K562 (cell line): ENCODE data around the gene MSRB2. TPM values are rescaled to one million over a fixed set of nuclear protein-coding genes. Genes with fewer than 3 reads are reported as not detected.

Experiments used
- CEBPZ ChIP-seq: fragments of 150-350 bp; IDR thresholded peaks from 2 replicates; pipeline ENCODE4 v1.6.1; 2014; ENCODE audit warnings: low read depth, mild to moderate bottlenecking, low read length, borderline replicate concordance
- FOXK2 ChIP-seq, 2 experiments: fragments of 450-650 bp; IDR thresholded peaks in 1 of 2; conservative IDR thresholded peaks in 1 of 2; 2 replicates each; pipeline ENCODE4 v1.6.1; 2016; ENCODE audit warnings: low read depth in 2 of 2, mild to moderate bottlenecking in 1 of 2
- GABPB1 ChIP-seq: sonication (generic); formaldehyde crosslinking; IDR thresholded peaks from 2 replicates; pipeline ENCODE4 v1.8.0; 2022; ENCODE audit warnings: mild to moderate bottlenecking, missing genetic modification reagents
- HNRNPH1 ChIP-seq: fragments of 200-400 bp; formaldehyde crosslinking; optimal IDR thresholded peaks from 2 replicates; pipeline ENCODE3; 2017; ENCODE audit warnings: low read depth, mild to moderate bottlenecking, low read length, moderate library complexity
- IFI16 ChIP-seq: fragments of 250-450 bp; sonication (Bioruptor Pico); IDR thresholded peaks from 2 replicates; pipeline ENCODE4 v2.1.2; 2022; ENCODE audit warnings: mild to moderate bottlenecking, inconsistent platforms
- NCOA1 ChIP-seq: fragments of 450-650 bp; IDR thresholded peaks from 2 replicates; pipeline ENCODE4 v1.6.1; 2016; ENCODE audit warnings: low read depth
- NR2C1 ChIP-seq, 2 experiments: fragments of 450-650 bp; IDR thresholded peaks; 2 replicates each; pipeline ENCODE4 v1.6.1; 2017; ENCODE audit warnings: mild to moderate bottlenecking in 2 of 2, antibody characterized with exemption in 1 of 2, inconsistent platforms in 1 of 2, missing compliant biosample characterization in 1 of 2, missing genetic modification characterization in 1 of 2
- NR2C2 ChIP-seq, 2 experiments: fragments of 200-800 bp in 1 of 2; sonication (Bioruptor generic) in 1 of 2; sonication (generic) in 1 of 2; formaldehyde crosslinking in 1 of 2; IDR thresholded peaks; 2 replicates each; pipeline versions ENCODE4 v1.6.1 to v1.8.0; 2016 to 2022; ENCODE audit warnings: mild to moderate bottlenecking in 1 of 2, missing compliant biosample characterization in 1 of 2, missing genetic modification characterization in 1 of 2, missing genetic modification reagents in 1 of 2
- PBX2 ChIP-seq, 2 experiments: IDR thresholded peaks in 1 of 2; conservative IDR thresholded peaks in 1 of 2; 2 replicates each; pipeline ENCODE4 v1.6.1; 2016; ENCODE audit warnings: low read depth in 2 of 2, mild to moderate bottlenecking in 1 of 2, missing compliant biosample characterization in 1 of 2, missing genetic modification characterization in 1 of 2, moderate library complexity in 1 of 2
- PREB ChIP-seq: sonication (generic); formaldehyde crosslinking; IDR thresholded peaks from 2 replicates; pipeline ENCODE4 v1.8.1; 2023; ENCODE audit warnings: mild to moderate bottlenecking, missing genetic modification reagents
- PRMT5 ChIP-seq: sonication (generic); formaldehyde crosslinking; IDR thresholded peaks from 2 replicates; pipeline ENCODE4 v1.5.0; 2020; ENCODE audit warnings: missing genetic modification reagents
- TRIM28 ChIP-seq: fragments of 450-650 bp; IDR thresholded peaks from 2 replicates; pipeline ENCODE4 v1.6.1; 2017
- ZC3H8 ChIP-seq: fragments of 450-650 bp; IDR thresholded peaks from 2 replicates; pipeline ENCODE4 v1.6.1; 2017
- ZEB2 ChIP-seq: fragments of 450-650 bp; IDR thresholded peaks from 2 replicates; pipeline ENCODE4 v1.6.1; 2016
- ZNF124 ChIP-seq: sonication (generic); formaldehyde crosslinking; IDR thresholded peaks from 2 replicates; pipeline ENCODE4 v1.8.1; 2022; ENCODE audit warnings: missing genetic modification reagents
- ZNF354B ChIP-seq: fragments of 250-450 bp; sonication (Bioruptor Pico); IDR thresholded peaks from 2 replicates; pipeline ENCODE4 v1.4.0; 2020
- ZNF518B ChIP-seq: fragments of 250-450 bp; sonication (Bioruptor Pico); IDR thresholded peaks from 2 replicates; pipeline ENCODE4 v1.5.0; 2021; ENCODE audit warnings: mild to moderate bottlenecking, moderate library complexity
- polyA plus RNA-seq, 8 experiments: library from polyadenylated mRNA; depleted of rRNA in 4 of 8; stranded (reverse) in 5 of 8; unstranded in 3 of 8; fragments of >200 nt; fragmentation: Nextera tagmentation in 2 of 8; fragmentation: Illumina TruSeq in 1 of 8; extraction: Ambion mirVana in 2 of 8; extraction: Trizol in 1 of 8; gene quantifications; 2 replicates each; pipeline versions ENCODE4 v1.2.1 to v1.2.3, GENCODE V29; 2011 to 2014; ENCODE audit warnings: inconsistent platforms in 1 of 8, missing spikeins in 1 of 8
- total RNA-seq, 7 experiments: library from RNA; depleted of rRNA in 6 of 7; stranded (reverse); fragments of >200 nt in 6 of 7; fragmentation: Illumina TruSeq in 2 of 7; extraction: Trizol in 2 of 7; gene quantifications; 2 replicates each; pipeline versions ENCODE4 v1.2.1 to v1.2.3, GENCODE V29; 2011 to 2021; ENCODE audit warnings: low replicate concordance in 1 of 7

The MSRB2 gene
- total and polyA plus RNA-seq, 9 of the 15 experiments (the other 6 are each of a cell fraction or from before 2014, with no cell fraction given), result 1.5 to 22.3 (median 5.9) TPM

DNA sequence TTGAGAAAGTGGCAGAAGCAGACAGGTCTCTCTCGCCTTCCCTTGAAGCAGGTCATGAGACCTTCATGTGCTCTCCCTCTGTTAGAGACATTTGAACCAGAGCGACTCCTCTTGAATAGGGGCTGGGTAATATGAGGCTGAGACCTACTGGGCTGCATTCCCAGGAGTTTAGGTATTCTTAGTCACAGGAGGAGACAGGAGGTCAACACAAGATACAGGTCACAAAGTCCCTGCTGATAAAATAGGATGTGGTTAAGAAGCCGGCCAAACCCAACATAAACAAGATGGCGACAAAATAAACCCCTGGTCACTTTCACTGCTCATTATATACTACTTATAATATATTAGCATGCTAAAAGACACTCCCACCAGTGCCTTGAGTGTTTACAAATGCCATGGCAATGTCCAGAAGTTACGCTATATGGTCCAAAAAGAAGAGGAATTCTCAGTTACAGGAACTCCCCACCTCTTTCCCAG is 43.5 kb upstream of the MSRB2 start (continued):
- no peak for TF ChIP-seq NR2C1 (IDR thresholded peaks at IDR 0.05)
- peak; percentile 47 for TF ChIP-seq NR2C1 (tag; IDR thresholded peaks at IDR 0.05)
- TF ChIP-seq IFI16 (CRISPR knock-in tag), result no peak
- no peak for TF ChIP-seq TRIM28
- TF ChIP-seq ZNF124 (CRISPR knock-in tag), result no peak
- no peak for TF ChIP-seq ZNF354B (CRISPR knock-in tag)
- TF ChIP-seq ZNF518B (CRISPR knock-in tag), result no peak
- TF ChIP-seq ZC3H8, result no peak
- TF ChIP-seq NCOA1, result no peak
- peak; percentile 24; the same call in 1 of the 2 replicates for TF ChIP-seq ZEB2
- no peak for TF ChIP-seq PRMT5
- no peak for TF ChIP-seq NR2C2 (CRISPR knock-in tag; IDR thresholded peaks at IDR 0.05)
- peak; percentile 81 for TF ChIP-seq NR2C2 (tag; IDR thresholded peaks at IDR 0.05)
- no peak for TF ChIP-seq PBX2 (CRISPR knock-in tag; IDR thresholded peaks at IDR 0.05; ENCODE audit: low read depth)
- no peak for TF ChIP-seq PBX2 (tag; conservative IDR thresholded peaks at IDR 0.05; ENCODE audit: low read depth)
- TF ChIP-seq HNRNPH1, result no peak
- TF ChIP-seq FOXK2 (conservative IDR thresholded peaks at IDR 0.05 in 1 of 2, IDR thresholded peaks at IDR 0.05 in 1 of 2; ENCODE audit: low read depth in 2 of 2), result peak; percentile 86 to 88
- no peak for TF ChIP-seq GABPB1 (CRISPR knock-in tag)
- no peak for TF ChIP-seq CEBPZ
- TF ChIP-seq PREB, result no peak
